D721Med (cell line): ENCODE measurements around the gene RAPGEF6.

ENCODE experiments used
- DNase-seq: peaks from one replicate; pipeline ENCODE4 v3.0.0; 2011; ENCODE audit warnings: low spot score; ENCODE audit not compliant: insufficient read length
- FAIRE-seq: peaks from 2 replicates; lab custom pipeline; 2011; peaks lifted over from hg19 to GRCh38; lab: Jason Lieb, UNC
- TF ChIP-seq, protein P1 (sequence below): IDR thresholded peaks from 2 replicates; pipeline ENCODE4 v1.5.1; 2012; ENCODE audit warnings: mild to moderate bottlenecking, control low read depth; ENCODE audit not compliant: insufficient read depth; ENCODE audit errors: missing control alignments

The RAPGEF6 gene

DNA sequence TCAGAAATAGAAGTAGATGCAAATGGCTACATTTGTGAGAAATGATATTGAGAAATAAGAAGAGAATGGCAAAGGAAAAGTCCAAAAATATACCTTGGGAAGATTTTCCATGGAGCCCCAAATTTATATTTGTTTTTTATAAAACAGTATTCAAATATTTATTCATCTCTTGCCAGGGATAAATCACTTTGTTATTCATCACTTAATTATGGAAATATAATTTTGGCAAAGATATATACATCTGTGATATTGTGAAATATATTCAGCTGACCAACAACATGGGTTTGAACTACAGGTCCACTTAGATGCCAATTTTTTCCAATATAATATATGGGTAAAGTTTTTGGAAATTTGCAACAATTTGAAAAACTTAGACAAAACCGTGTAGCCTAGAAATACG is 19.7 kb upstream of the RAPGEF6 start:
- DNase-seq, result no peak
- TF ChIP-seq, protein P1, sequence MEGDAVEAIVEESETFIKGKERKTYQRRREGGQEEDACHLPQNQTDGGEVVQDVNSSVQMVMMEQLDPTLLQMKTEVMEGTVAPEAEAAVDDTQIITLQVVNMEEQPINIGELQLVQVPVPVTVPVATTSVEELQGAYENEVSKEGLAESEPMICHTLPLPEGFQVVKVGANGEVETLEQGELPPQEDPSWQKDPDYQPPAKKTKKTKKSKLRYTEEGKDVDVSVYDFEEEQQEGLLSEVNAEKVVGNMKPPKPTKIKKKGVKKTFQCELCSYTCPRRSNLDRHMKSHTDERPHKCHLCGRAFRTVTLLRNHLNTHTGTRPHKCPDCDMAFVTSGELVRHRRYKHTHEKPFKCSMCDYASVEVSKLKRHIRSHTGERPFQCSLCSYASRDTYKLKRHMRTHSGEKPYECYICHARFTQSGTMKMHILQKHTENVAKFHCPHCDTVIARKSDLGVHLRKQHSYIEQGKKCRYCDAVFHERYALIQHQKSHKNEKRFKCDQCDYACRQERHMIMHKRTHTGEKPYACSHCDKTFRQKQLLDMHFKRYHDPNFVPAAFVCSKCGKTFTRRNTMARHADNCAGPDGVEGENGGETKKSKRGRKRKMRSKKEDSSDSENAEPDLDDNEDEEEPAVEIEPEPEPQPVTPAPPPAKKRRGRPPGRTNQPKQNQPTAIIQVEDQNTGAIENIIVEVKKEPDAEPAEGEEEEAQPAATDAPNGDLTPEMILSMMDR, result no peak
- FAIRE-seq, result no peak

DNA sequence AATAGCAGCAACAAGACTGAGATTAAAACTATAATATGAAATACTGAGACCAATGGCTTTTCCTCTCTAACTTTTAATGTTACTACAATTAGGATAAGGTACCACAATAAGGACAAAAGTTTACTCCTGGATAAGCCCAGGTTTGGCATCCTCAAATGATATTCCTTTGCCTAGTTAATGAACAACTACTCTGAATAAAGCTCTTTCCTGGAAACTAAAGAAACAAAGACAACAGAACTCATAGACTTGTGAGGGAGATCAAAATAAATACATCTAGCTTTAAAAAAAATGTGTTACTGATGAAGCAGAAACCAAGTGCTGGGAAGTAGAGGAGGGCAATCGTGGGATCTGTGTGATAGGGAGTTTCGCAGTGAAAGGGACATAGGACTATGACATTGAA is 19.3 kb upstream of the RAPGEF6 start:
- TF ChIP-seq, protein P1, result no peak
- DNase-seq (no peak), FAIRE-seq (no peak)

DNA sequence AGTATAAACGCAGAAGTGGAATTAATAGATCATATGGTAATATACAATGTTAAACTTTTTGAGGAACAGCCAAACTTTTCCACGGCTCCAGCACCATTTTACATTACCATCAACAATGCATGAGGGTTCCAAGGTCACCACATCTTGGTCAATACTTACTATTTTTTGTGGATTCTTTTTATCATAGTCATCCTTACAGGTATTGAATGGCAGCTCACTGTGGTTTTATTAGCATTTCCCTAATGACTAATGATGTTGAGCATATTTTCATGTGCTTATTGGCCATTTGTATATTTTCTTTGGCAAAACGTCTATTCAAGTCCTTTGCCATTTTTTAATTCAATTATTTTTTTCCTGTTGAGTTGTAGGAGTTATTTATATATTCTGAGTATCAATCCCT is 14.1 kb upstream of the RAPGEF6 start:
- FAIRE-seq, result no peak
- no peak for DNase-seq
- TF ChIP-seq, protein P1, result no peak

DNA sequence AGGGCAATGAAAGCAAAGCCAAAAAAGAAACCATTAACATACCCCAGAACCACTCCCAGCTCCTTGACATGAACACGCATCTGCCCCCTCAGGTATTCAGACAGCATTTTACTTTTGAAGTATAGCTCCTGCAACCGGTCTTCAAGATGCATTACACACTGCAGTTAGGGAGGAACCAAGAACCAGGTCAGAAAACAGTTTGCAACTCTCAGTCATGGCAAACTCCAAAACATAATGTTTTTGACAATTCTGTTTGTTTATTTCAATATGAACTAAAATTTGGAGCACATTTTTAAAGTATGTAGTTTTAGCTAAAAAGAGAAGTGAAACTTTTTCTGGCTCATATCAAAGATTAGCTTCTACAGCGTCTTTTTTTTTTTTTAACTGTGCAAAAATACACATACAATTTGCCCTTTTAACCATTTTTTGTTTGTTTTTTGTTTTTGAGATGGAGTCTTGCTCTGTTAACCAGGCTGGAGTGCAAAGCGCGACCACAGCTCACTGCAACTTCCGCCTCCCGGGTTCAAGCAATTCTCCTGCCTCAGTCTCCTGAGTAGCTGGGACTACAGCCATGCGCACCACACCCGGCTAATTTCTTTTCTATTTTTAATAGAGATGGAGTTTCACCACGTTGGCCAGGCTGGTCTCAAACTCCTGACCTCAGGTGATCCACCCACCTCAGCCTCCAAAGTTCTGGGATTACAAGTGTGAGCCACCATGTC is 12.2 kb upstream of the RAPGEF6 start:
- TF ChIP-seq, protein P1, result no peak
- no peak for DNase-seq
- FAIRE-seq, result no peak

DNA sequence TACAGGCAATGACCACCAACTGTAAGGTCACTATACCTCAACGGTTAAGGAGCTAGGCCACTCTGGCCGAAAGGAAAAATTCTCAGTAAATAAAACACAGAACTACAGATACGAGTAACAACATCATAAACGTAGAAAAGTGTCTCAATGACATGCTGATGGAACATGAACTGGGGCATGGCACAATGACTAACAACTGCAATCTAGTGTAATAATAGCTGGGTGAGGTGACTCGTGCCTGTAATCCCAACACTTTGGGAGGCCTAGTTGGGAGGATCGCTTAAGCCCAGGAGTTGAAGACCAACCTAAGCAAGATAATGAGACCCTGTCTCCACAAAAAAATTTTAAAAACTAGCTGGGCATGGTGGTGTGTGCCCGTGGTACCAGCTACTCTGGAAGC is 9.8 kb upstream of the RAPGEF6 start:
- FAIRE-seq (no peak), DNase-seq (no peak)

DNA sequence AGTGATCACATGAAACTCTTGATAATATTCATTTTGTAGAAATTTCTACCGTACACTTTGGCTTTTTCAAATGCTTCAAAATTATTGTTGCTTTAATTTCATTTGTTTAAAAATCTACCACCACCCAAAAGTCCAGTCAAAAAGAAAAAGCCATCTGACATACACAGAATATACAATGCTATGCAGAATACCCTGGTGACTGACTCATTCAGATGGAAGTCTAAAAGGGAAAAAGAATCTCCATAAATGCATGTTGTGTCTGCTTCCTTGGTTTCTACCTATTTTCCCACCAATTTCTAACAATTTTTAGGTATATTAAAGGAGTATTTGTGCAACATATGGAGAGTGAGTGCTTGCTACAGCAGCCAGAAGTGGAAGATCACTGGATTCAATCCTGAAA is 9.3 kb upstream of the RAPGEF6 start:
- TF ChIP-seq, protein P1, result no peak
- no peak for DNase-seq
- FAIRE-seq, result no peak

More for the DNA sequence above, 9.8 kb upstream of the RAPGEF6 start:
- TF ChIP-seq, protein P1, result no peak

DNA sequence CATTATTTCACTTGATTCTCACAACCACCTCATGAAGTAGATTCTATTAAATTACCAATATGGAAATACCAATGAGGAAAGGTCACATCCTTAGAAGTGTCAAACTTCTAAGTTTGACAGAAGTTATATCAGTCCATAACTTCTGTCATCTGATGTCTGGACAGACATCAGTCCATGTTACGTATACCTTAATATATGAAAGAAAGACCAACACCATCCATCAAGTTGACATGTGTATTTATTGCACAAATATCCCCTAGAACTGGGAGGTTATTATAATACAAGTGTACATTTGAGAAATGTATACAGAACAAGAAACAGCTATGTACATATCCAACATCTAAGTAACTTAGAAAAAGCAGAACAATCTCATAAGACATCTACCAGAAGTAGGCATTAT is 6.5 kb upstream of the RAPGEF6 start:
- DNase-seq (no peak), FAIRE-seq (no peak)
- TF ChIP-seq, protein P1, result no peak
